ENCODE results near the gene AK3. TPM values are rescaled to one million over a fixed set of nuclear protein-coding genes. Genes with fewer than 3 reads are reported as not detected.

AK3 gene
- total and polyA plus RNA-seq, 9 of the 15 experiments (the other 6 are each of a cell fraction or from before 2014, with no cell fraction given), result 12.2 to 78.6 (median 41.8) TPM

GRCh38 chr9:4740638-4741364 is at the start of gene AK3 (continued):
- TF ChIP-seq, protein P1, sequence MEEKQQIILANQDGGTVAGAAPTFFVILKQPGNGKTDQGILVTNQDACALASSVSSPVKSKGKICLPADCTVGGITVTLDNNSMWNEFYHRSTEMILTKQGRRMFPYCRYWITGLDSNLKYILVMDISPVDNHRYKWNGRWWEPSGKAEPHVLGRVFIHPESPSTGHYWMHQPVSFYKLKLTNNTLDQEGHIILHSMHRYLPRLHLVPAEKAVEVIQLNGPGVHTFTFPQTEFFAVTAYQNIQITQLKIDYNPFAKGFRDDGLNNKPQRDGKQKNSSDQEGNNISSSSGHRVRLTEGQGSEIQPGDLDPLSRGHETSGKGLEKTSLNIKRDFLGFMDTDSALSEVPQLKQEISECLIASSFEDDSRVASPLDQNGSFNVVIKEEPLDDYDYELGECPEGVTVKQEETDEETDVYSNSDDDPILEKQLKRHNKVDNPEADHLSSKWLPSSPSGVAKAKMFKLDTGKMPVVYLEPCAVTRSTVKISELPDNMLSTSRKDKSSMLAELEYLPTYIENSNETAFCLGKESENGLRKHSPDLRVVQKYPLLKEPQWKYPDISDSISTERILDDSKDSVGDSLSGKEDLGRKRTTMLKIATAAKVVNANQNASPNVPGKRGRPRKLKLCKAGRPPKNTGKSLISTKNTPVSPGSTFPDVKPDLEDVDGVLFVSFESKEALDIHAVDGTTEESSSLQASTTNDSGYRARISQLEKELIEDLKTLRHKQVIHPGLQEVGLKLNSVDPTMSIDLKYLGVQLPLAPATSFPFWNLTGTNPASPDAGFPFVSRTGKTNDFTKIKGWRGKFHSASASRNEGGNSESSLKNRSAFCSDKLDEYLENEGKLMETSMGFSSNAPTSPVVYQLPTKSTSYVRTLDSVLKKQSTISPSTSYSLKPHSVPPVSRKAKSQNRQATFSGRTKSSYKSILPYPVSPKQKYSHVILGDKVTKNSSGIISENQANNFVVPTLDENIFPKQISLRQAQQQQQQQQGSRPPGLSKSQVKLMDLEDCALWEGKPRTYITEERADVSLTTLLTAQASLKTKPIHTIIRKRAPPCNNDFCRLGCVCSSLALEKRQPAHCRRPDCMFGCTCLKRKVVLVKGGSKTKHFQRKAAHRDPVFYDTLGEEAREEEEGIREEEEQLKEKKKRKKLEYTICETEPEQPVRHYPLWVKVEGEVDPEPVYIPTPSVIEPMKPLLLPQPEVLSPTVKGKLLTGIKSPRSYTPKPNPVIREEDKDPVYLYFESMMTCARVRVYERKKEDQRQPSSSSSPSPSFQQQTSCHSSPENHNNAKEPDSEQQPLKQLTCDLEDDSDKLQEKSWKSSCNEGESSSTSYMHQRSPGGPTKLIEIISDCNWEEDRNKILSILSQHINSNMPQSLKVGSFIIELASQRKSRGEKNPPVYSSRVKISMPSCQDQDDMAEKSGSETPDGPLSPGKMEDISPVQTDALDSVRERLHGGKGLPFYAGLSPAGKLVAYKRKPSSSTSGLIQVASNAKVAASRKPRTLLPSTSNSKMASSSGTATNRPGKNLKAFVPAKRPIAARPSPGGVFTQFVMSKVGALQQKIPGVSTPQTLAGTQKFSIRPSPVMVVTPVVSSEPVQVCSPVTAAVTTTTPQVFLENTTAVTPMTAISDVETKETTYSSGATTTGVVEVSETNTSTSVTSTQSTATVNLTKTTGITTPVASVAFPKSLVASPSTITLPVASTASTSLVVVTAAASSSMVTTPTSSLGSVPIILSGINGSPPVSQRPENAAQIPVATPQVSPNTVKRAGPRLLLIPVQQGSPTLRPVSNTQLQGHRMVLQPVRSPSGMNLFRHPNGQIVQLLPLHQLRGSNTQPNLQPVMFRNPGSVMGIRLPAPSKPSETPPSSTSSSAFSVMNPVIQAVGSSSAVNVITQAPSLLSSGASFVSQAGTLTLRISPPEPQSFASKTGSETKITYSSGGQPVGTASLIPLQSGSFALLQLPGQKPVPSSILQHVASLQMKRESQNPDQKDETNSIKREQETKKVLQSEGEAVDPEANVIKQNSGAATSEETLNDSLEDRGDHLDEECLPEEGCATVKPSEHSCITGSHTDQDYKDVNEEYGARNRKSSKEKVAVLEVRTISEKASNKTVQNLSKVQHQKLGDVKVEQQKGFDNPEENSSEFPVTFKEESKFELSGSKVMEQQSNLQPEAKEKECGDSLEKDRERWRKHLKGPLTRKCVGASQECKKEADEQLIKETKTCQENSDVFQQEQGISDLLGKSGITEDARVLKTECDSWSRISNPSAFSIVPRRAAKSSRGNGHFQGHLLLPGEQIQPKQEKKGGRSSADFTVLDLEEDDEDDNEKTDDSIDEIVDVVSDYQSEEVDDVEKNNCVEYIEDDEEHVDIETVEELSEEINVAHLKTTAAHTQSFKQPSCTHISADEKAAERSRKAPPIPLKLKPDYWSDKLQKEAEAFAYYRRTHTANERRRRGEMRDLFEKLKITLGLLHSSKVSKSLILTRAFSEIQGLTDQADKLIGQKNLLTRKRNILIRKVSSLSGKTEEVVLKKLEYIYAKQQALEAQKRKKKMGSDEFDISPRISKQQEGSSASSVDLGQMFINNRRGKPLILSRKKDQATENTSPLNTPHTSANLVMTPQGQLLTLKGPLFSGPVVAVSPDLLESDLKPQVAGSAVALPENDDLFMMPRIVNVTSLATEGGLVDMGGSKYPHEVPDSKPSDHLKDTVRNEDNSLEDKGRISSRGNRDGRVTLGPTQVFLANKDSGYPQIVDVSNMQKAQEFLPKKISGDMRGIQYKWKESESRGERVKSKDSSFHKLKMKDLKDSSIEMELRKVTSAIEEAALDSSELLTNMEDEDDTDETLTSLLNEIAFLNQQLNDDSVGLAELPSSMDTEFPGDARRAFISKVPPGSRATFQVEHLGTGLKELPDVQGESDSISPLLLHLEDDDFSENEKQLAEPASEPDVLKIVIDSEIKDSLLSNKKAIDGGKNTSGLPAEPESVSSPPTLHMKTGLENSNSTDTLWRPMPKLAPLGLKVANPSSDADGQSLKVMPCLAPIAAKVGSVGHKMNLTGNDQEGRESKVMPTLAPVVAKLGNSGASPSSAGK (IDR thresholded peaks at IDR 0.05), result peak; percentile 61; the same call in 1 of the 2 replicates
- TF ChIP-seq, protein P2, sequence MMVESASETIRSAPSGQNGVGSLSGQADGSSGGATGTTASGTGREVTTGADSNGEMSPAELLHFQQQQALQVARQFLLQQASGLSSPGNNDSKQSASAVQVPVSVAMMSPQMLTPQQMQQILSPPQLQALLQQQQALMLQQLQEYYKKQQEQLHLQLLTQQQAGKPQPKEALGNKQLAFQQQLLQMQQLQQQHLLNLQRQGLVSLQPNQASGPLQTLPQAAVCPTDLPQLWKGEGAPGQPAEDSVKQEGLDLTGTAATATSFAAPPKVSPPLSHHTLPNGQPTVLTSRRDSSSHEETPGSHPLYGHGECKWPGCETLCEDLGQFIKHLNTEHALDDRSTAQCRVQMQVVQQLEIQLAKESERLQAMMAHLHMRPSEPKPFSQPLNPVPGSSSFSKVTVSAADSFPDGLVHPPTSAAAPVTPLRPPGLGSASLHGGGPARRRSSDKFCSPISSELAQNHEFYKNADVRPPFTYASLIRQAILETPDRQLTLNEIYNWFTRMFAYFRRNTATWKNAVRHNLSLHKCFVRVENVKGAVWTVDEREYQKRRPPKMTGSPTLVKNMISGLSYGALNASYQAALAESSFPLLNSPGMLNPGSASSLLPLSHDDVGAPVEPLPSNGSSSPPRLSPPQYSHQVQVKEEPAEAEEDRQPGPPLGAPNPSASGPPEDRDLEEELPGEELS (CRISPR knock-in tag; IDR thresholded peaks at IDR 0.05; ENCODE audit: borderline replicate concordance), result peak; percentile 48; the same call in 1 of the 2 replicates
- TF ChIP-seq JUN (IDR thresholded peaks at IDR 0.05; ENCODE audit: borderline replicate concordance, low read depth, low read length) (no peak), JUN (CRISPR knock-in tag; IDR thresholded peaks at IDR 0.05; ENCODE audit: borderline replicate concordance) (0 out of 2 replicates have a peak, but pooled peaks have one; percentile 53), RBM34 (IDR thresholded peaks at IDR 0.05; ENCODE audit: borderline replicate concordance, insufficient read depth, low read length) (no peak), SMARCC2 (IDR thresholded peaks at IDR 0.05; ENCODE audit: low read depth) (no peak), SRF (CRISPR knock-in tag; IDR thresholded peaks at IDR 0.05) (no peak), MXD1 (CRISPR knock-in tag; IDR thresholded peaks at IDR 0.05; ENCODE audit: borderline replicate concordance, poor library complexity, severe bottlenecking) (no peak)

Measured in K562 (cell line).